Endodermal cell (in vitro differentiated cells): ENCODE data around the gene PLCXD1. TPM values are rescaled to one million over a fixed set of nuclear protein-coding genes. Genes with fewer than 3 reads are reported as not detected.

Experiments
- DNase-seq: peaks from one replicate; pipeline ENCODE4 v3.0.0-alpha.2; 2017
- H3K27ac ChIP-seq: 2 replicates; pipeline ENCODE4 v1.5.1; 2013; ENCODE audit warnings: mild to moderate bottlenecking, low read depth, low read length, moderate library complexity
- H3K27me3 ChIP-seq: 2 replicates; pipeline ENCODE4 v1.6.1; 2013; ENCODE audit warnings: mild to moderate bottlenecking, low read length, moderate library complexity; ENCODE audit not compliant: insufficient read depth, control insufficient read depth, poor library complexity, severe bottlenecking
- H3K36me3 ChIP-seq: 2 replicates; pipeline ENCODE4 v1.7.0; 2013; ENCODE audit warnings: mild to moderate bottlenecking, low read length, moderate library complexity; ENCODE audit not compliant: control insufficient read depth, insufficient read depth
- H3K4me1 ChIP-seq: one replicate; pipeline ENCODE4 v1.7.0; 2013; ENCODE audit warnings: low read length; ENCODE audit not compliant: control insufficient read depth, insufficient read depth
- H3K4me3 ChIP-seq: 2 replicates; pipeline ENCODE4 v1.5.1; 2013; ENCODE audit warnings: mild to moderate bottlenecking, low read length, moderate library complexity
- H3K9ac ChIP-seq: 2 replicates; pipeline ENCODE4 v1.6.1; 2013; ENCODE audit warnings: mild to moderate bottlenecking, low read length, moderate library complexity; ENCODE audit not compliant: poor library complexity, severe bottlenecking; ENCODE audit errors: extremely low read depth
- H3K9me3 ChIP-seq: 2 replicates; pipeline ENCODE4 v1.6.1; 2013; ENCODE audit warnings: mild to moderate bottlenecking, low read length, moderate library complexity; ENCODE audit not compliant: control insufficient read depth
- H3K27ac Mint-ChIP-seq: 2 replicates; pipeline ENCODE4 v1.8.0; 2020; ENCODE audit warnings: mixed read lengths
- H3K27me3 Mint-ChIP-seq: 2 replicates; pipeline ENCODE4 v1.8.0; 2021; ENCODE audit warnings: mild to moderate bottlenecking, mixed read lengths; ENCODE audit not compliant: insufficient read depth
- H3K36me3 Mint-ChIP-seq: 2 replicates; pipeline ENCODE4 v1.8.0; 2020; ENCODE audit warnings: low read depth, mixed read lengths
- H3K4me1 Mint-ChIP-seq: 2 replicates; pipeline ENCODE4 v1.8.0; 2020; ENCODE audit warnings: mixed read lengths
- H3K4me3 Mint-ChIP-seq: 2 replicates; pipeline ENCODE4 v1.8.0; 2020; ENCODE audit warnings: mild to moderate bottlenecking, moderate library complexity, mixed read lengths
- H3K9me3 Mint-ChIP-seq: 2 replicates; pipeline ENCODE4 v1.8.0; 2020; ENCODE audit warnings: mild to moderate bottlenecking, mixed read lengths
- CTCF ChIP-seq: fragments of 200-600 bp; sonication (generic); conservative IDR thresholded peaks from 2 replicates; pipeline ENCODE4 v1.5.0; 2021; ENCODE audit warnings: antibody characterized with exemption, mild to moderate bottlenecking
- WGBS, 2 experiments: methylation state at CpG; one replicate each; pipeline versions ENCODE4 v1.1.5 to v1.1.7; 2013; ENCODE audit warnings: missing lambda C conversion rate in 2 of 2, mixed read lengths in 1 of 2; ENCODE audit not compliant: insufficient coverage in 1 of 2, insufficient read length in 1 of 2; 5-methylcytosine and 5-hydroxymethylcytosine counted together
- total RNA-seq, 2 donors: library from RNA; stranded (reverse); fragmentation: NEBNext Ultra II Directional in 1 of 2; extraction: Animal tissue kit (Norgen Biotek cat#: 25700) in 1 of 2; gene quantifications; 2 replicates in 1 of 2; 3 replicates in 1 of 2; pipeline ENCODE4 v1.2.1, GENCODE V29; 2021

PLCXD1 gene
- total RNA-seq, 2 donors from 2014 or later, result 70.3 to 96.9 TPM

DNA sequence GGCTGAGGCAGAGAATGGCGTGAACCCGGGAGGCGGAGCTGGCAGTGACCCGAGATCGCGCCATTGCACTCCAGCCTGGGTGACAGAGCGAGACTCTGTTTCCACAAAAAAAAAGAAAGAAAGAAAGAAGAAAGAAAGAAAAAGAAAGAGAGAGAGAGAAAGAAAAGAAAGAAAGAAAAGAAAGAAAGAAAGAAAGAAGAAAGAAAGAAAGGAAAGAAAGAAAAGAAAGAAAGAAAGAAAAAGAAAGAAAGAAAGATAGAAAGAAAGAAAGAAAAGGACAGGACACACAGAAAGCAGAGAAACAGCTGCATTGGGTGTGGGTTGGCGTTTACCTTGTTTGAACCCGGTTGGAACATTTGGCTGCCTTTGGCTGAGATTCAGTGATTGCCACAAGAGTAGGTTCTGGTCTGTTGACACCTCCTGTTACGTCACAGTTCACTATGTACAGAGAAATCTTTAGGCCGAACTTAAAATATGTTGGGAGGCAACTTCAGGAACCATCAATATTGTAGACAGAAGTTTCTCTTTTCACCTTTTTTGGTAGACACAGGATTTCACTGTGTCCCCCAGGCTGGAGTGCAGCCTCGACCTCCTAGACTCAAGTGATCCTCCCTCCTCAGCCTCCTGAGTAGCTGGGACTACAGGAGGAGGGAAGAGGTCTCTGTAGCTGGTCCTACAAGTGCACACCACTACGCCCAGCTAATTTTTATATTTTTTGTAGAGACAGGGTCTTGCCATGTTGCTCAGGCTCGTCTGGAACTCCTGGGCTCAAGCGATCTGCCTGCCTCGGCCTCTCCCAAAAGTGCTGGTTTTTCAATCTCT, 16.3 kb upstream of the PLCXD1 start:
- Mint-ChIP-seq H3K4me1 (peaks cover 11% of the 10 kb centered on the region), H3K4me3 (no peak overlapping the region), H3K27me3 (no peaks in the 10 kb centered on the region), H3K36me3 (no peaks in the 10 kb centered on the region), H3K27ac (no peak overlapping the region), H3K9me3 (no peaks in the 10 kb centered on the region)
- H3K36me3 ChIP-seq, result no peaks in the 10 kb centered on the region
- H3K4me3 ChIP-seq, result no peak overlapping the region
- H3K9ac ChIP-seq, result no peak overlapping the region
- TF ChIP-seq CTCF, result no peak
- H3K4me1 ChIP-seq, result no peaks in the 10 kb centered on the region
- no peaks in the 10 kb centered on the region for H3K27me3 ChIP-seq
- DNase-seq, result no peak
- H3K27ac ChIP-seq, result no peak overlapping the region
- 87 to 91% methylated on average over 12 to 16 of the region's 16 CpGs for WGBS, 2 experiments
- H3K9me3 ChIP-seq, result no peaks in the 10 kb centered on the region

GRCh38 chrX:265502-265901, 15.7 kb upstream of the PLCXD1 start:
- Mint-ChIP-seq H3K4me3 (no peak overlapping the region), H3K27ac (no peak overlapping the region), H3K4me1 (peaks cover 8% of the 10 kb centered on the region), H3K9me3 (no peaks in the 10 kb centered on the region), H3K36me3 (no peaks in the 10 kb centered on the region), H3K27me3 (no peaks in the 10 kb centered on the region)
- DNase-seq, result no peak
- Histone ChIP-seq H3K36me3 (no peaks in the 10 kb centered on the region), H3K9me3 (no peaks in the 10 kb centered on the region), H3K27ac (no peak overlapping the region), H3K4me1 (no peaks in the 10 kb centered on the region), H3K4me3 (no peak overlapping the region), H3K9ac (no peak overlapping the region), H3K27me3 (no peaks in the 10 kb centered on the region)
- WGBS, 2 experiments, result 82 to 97% methylated on average over 4 to 8 of the region's 8 CpGs
- TF ChIP-seq CTCF, result no peak

GRCh38 chrX:267771-268261, 13.4 kb upstream of the PLCXD1 start:
- Mint-ChIP-seq H3K27me3 (no peaks in the 10 kb centered on the region), H3K27ac (no peak overlapping the region), H3K9me3 (no peaks in the 10 kb centered on the region), H3K4me1 (no peaks in the 10 kb centered on the region), H3K36me3 (no peaks in the 10 kb centered on the region), H3K4me3 (peak overlapping the region; percentile 15)
- DNase-seq, result peak; percentile 75
- Histone ChIP-seq H3K4me1 (no peaks in the 10 kb centered on the region), H3K27me3 (no peaks in the 10 kb centered on the region), H3K27ac (no peak overlapping the region), H3K9me3 (no peaks in the 10 kb centered on the region), H3K36me3 (no peaks in the 10 kb centered on the region), H3K9ac (no peak overlapping the region), H3K4me3 (no peak overlapping the region)
- WGBS, 2 experiments, result 94 to 99% methylated on average over 20 to 31 of the region's 33 CpGs
- no peak for TF ChIP-seq CTCF
